Esophagus squamous epithelium (tissue), 4 donors: Measurements from ENCODE around the gene CNNM2.

Experiments
- CTCF ChIP-seq, 6 experiments: fragments of 450-650 bp in 4 of 6; fragments of 200-600 bp in 2 of 6; sonication (generic) in 2 of 6; IDR thresholded peaks; one replicate each; pipeline ENCODE4 v1.5.1; 2016 to 2019; ENCODE audit warnings: antibody characterized with exemption in 6 of 6, mild to moderate bottlenecking in 4 of 6, moderate library complexity in 4 of 6
- POLR2A ChIP-seq, 4 donors: fragments of 450-650 bp; IDR thresholded peaks; one replicate each; pipeline ENCODE4 v1.6.1; 2017; ENCODE audit warnings: antibody characterized with exemption in 4 of 4, mild to moderate bottlenecking in 4 of 4, moderate library complexity in 3 of 4

GRCh38 chr10:103083977-103084320, 165.9 kb downstream of the CNNM2 start:
- TF ChIP-seq POLR2A (IDR thresholded peaks at IDR 0.05) = no peak
- TF ChIP-seq CTCF (IDR thresholded peaks at IDR 0.05) = no peak
